ENCODE measurements around the gene FOXP1.

FOXP1 gene

GRCh38 chr3:71253169-71253568 lies 330.4 kb downstream of the FOXP1 start:
- no peak for DNase-seq

GRCh38 chr3:71252466-71252865 lies 331.1 kb downstream of the FOXP1 start:
- DNase-seq: no peak

DNA sequence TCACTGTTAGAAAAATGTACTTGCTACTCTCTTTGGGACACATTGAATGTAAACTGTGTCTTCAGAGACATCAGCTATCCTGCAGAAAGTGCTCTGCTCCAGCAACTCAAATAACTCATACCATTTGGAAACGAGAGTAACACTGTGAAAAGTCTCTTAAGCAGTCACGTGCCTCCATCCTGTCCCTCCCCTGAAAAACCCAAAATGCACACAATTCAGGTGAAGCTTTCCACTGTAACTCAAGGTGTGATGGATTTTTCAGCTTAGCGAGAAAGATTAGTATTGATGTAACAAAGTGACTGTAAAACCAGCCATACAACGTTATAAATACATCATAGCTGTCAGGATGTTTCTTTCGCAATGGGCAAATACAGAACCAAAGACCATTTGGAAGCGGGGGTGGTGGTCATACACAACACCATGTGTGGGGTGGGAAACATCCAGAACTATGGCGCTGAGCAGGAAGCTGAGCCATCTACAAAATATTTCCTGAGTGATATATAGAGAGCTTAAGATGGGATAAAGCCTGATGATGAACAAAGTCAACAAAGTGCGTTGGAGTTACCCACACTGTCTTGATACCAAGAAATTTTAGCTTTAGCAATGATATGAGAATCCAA lies 332.3 kb downstream of the FOXP1 start:
- no peak for DNase-seq

- no peak for DNase-seq
These were observed 333.5 kb downstream of the FOXP1 start for GRCh38 chr3:71250026-71250425.

- DNase-seq: no peak
These were observed 335.6 kb downstream of the FOXP1 start for GRCh38 chr3:71247958-71248335.

DNA sequence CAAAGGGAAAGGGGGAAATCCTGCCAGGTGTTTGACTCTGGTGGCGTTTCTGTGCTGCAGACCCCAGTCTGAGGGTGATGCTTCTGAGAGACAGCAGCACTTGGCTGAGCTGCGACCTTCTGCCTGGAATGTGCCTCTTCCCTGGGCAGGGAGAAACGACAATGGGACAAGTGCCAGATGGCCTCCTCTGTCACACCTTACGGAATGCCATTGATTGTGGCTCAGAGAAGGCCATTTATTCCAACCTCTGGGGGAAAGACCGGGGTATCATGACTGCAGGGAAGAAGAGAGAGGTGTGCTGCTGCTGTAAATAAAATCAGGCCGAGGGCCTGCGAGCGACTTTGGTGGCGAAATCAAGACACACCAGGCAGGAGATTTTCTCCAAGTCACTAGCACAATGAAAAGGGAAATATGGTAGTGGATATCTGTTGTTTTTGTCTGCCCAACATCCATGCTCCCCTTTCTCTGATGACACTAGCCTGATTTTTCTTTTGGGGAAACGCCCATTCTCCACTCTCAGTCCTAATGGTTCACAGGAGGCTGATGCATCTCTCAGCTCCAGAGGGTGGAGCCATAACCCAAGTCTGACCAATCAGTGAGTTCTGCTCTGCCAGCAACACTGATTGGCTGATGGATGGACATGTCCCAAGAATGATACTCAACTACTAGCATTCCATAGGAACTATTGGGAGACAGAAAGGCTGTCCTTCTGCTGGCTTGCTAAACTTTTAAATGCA lies 336.1 kb downstream of the FOXP1 start:
- DNase-seq: no peak

- DNase-seq: no peak
These were observed 337.3 kb downstream of the FOXP1 start for GRCh38 chr3:71245971-71246880.

GRCh38 chr3:71244826-71245488 lies 338.6 kb downstream of the FOXP1 start:
- DNase-seq: no peak

- no peak for DNase-seq
These were observed 339.2 kb downstream of the FOXP1 start for GRCh38 chr3:71244153-71244825.

GRCh38 chr3:71243229-71243628 lies 340.3 kb downstream of the FOXP1 start:
- no peak for DNase-seq

DNA sequence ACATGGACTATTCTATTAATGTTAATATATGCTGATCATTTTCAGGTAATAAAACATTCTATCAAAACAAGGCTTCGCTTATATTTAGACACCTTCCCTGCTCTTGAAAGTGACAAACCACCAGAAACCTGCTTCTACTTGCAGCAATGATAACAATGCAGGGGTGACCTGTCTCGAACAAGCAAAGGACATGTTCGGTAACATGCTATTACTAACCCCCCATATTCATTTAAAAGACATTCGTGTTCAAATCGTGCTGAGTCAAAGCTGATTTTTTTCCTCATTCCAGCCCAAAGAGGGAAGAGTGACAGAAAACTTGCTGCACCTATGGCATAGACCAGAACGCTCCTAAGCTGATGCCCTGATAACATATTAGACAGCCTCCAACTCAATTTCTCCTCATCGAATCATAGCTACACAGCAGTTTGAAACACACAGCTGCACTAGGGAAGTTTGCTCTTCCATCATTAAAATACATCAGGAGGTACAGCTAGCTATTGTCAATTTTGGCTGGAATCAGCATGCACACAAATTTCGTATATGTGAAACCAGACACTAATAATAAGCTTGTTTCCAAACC lies 341.5 kb downstream of the FOXP1 start:
- no peak for DNase-seq

DNA sequence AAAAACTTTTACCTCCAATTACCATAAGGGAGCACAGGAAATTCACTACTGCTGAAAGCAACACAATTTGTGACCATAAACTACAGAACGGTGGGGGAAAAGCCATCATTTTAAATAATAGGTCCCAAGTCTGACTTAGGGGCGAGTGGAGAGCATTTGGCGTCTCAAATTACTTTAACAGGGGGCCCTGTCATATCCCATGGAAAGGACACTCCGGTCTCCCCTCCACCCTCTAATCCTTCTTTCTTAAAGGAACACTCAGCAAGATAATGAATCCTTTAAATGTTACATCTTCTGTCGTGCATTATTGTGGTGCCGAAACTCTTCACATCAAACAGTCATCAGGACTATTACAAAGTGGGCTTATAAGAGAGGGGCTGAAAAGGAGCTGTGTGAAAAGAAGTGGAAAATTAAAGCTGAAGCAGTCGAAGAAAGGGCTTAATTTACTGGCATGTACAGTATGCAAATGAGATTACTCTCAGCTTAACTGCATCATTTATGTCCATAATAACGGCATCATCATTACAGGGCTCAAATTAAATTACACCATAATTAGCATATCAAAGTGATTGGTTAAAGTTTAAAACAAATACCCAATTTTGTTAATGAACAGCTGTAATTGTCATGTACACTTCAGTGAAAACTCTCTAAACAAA lies 342.2 kb downstream of the FOXP1 start:
- no peak for DNase-seq

- DNase-seq: no peak
These were observed 343.5 kb downstream of the FOXP1 start for GRCh38 chr3:71240034-71240433.

- no peak for DNase-seq
These were observed 345.2 kb downstream of the FOXP1 start for GRCh38 chr3:71238355-71238757.

DNA sequence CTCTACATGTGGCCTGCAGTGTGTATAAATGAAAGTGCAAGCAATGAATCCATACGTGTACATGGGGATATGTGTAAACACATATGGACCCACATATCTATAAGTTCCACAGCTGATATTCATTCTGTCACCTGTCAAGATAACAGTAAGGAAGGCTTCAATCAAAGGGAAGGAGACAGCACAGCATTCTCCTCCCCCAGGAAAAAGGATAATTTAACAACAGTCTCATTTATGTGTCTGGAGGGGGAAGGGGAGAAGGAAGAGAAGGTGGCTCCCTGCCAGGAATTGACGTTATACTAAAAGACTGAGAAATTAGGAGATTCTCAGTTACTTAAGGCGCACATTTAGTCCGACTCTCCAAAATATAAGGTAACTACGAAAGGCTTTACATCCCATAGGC lies 345.9 kb downstream of the FOXP1 start:
- no peak for DNase-seq

DNA sequence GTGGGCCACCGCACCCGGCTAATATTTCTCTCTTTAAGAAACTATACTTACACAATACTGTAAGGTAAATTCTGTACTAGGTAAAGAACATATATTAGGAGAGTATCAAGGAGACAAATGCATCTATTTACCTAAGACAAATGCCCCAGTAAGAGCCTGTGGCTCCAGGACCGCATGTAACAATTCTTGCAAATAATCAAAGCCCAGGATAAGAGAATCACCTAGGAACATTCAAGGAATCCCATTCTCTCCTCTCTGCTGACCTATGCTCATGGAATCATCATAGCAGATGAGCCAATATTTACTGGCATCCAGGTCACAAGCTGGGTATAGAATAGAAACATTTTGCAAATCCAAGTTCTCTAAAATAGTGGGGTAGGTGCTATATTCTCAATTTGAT lies 347.7 kb downstream of the FOXP1 start:
- no peak for DNase-seq

DNA sequence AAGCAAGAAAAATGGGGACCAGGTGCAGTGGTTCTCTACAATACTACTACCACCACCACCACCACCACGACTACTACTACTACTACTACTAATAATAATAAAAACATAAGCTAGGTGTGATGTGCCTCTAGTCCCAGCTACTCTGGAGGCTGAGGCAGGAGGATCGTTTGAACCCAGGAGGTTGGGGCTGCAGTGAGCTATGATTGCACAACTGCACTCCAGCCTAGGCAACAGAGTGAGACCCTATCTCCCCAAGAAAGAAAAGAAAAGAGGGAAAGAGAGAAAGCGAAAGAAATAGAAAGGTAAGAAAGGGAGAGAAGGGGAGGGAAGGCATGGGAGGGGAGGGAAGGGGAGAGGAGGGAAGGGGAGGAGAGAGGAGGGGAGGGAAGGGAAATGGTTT lies 350.6 kb downstream of the FOXP1 start:
- no peak for DNase-seq

GRCh38 chr3:71232175-71232679 lies 351.3 kb downstream of the FOXP1 start:
- DNase-seq: no peak

- no peak for DNase-seq
These were observed 351.8 kb downstream of the FOXP1 start for GRCh38 chr3:71231680-71232079.

DNA sequence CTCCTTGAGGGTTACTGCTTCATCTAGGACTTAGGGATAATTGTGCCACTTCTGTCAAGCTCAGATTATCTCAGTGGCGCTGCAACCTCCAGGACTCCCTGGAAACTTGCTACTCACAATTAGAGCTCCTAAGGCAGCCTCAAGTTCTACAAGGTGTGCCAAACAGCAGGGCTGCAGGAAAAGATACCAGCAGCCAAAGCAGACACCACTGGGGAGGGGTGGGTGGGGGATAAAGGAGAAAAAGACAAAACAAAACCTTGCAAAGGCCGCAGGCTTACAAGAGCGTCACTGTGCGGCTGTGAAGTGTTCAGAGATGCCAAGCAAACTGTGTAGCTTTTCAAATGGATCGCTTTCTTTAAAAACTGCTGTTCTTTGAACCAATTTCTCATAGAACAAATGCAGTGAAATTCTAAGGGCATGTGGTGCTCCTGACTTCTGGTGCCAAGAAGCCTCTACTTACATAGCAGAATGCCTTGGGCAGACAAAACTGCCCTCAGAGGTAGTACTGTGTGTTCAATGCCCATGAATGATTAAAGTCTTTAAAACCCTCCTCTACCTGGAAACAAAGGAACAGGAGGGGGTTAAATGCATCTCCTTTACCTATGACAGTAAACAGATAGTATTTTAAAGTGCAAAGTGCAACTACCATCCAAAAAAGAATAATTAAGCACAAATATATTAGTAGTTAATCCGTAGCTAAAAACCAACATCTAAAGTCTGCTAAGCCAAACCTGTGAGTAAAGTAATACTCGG lies 353.4 kb downstream of the FOXP1 start:
- DNase-seq: no peak
